NOMO-1 (cell line): ENCODE measurements around the gene C1QTNF4.
A peak's percentile ranks its signal among the peaks of the same experiment; 100 is the strongest.

ENCODE experiments used
- DNase-seq, 2 experiments: peaks; one replicate each; lab custom pipeline; 2025; ENCODE audit not compliant: unreplicated experiment in 2 of 2; lab: John Stamatoyannopoulos, UW

The C1QTNF4 gene

GRCh38 chr11:47595029-47595428, 818 bp upstream of the C1QTNF4 start:
- no peak for DNase-seq

GRCh38 chr11:47593492-47593933, 698 bp downstream of the C1QTNF4 start:
- DNase-seq: no peak

GRCh38 chr11:47592970-47593369, 1.2 kb downstream of the C1QTNF4 start:
- no peak for DNase-seq

- peak; percentile 36 to 42 for DNase-seq
Measured at GRCh38 chr11:47592251-47592650, 2.0 kb downstream of the C1QTNF4 start.

GRCh38 chr11:47591764-47592163, 2.4 kb downstream of the C1QTNF4 start:
- DNase-seq: peak; percentile 84

GRCh38 chr11:47589977-47590861, 4.0 kb downstream of the C1QTNF4 start:
- DNase-seq: no peak

- no peak for DNase-seq
Measured at GRCh38 chr11:47589584-47589976, 4.6 kb downstream of the C1QTNF4 start.

GRCh38 chr11:47589118-47589517, 5.1 kb downstream of the C1QTNF4 start:
- no peak for DNase-seq

- peak; percentile 88 to 92 for DNase-seq
Measured at GRCh38 chr11:47587723-47588326, 6.4 kb downstream of the C1QTNF4 start.

- DNase-seq: no peak
Measured at GRCh38 chr11:47587039-47587716, 7.0 kb downstream of the C1QTNF4 start.

GRCh38 chr11:47586098-47586855, 7.9 kb downstream of the C1QTNF4 start, which contains the start of gene FAM180B:
Gene FAM180B (plus strand): TSS chr11:47586678. CDS start chr11:47586769, 91 bp downstream.
- DNase-seq: no peak

- DNase-seq: no peak
Measured at GRCh38 chr11:47583844-47584243, 10.4 kb downstream of the C1QTNF4 start.

GRCh38 chr11:47578524-47579494, 15.4 kb downstream of the C1QTNF4 start, which contains the start of the genes KBTBD4 and NDUFS3:
Gene KBTBD4 (minus strand): TSS chr11:47578970. CDS start chr11:47578951, 19 bp downstream.
Gene NDUFS3 (plus strand): TSS chr11:47579074. CDS start chr11:47579092, 18 bp downstream.
- DNase-seq: peak; percentile 76 to 81

GRCh38 chr11:47577460-47578041, 16.7 kb downstream of the C1QTNF4 start:
- DNase-seq: no peak

- no peak for DNase-seq
Measured at GRCh38 chr11:47573321-47573720, 20.9 kb downstream of the C1QTNF4 start.

- DNase-seq: no peak
Measured at GRCh38 chr11:47572715-47573255, 21.4 kb downstream of the C1QTNF4 start.

GRCh38 chr11:47571895-47572294, 22.3 kb downstream of the C1QTNF4 start:
- DNase-seq: no peak

GRCh38 chr11:47571357-47571729, 22.9 kb downstream of the C1QTNF4 start:
- no peak for DNase-seq
